Adrenal gland (tissue), 12 donors: ENCODE data around the gene SLC13A3. TPM values are rescaled to one million over a fixed set of nuclear protein-coding genes. Genes with fewer than 3 reads are reported as not detected.

Experiments used
- DNase-seq, 7 donors: peaks; one replicate each; pipeline ENCODE4 v3.0.0-alpha.2; 2019 to 2020
- H3K27ac ChIP-seq, 5 donors: fragments of 200-600 bp; sonication (generic) in 4 of 5; 1 replicate in 3 of 5; 2 replicates in 2 of 5; pipeline versions ENCODE4 v1.5.1 to v1.8.0; 2016 to 2020; ENCODE audit warnings: mild to moderate bottlenecking in 1 of 5
- H3K27me3 ChIP-seq: fragments of 200-600 bp; 2 replicates; pipeline ENCODE4 v1.8.0; 2021
- H3K36me3 ChIP-seq, 2 donors: fragments of 200-600 bp; replicated peaks in 1 of 2; 1 replicate in 1 of 2; 2 replicates in 1 of 2; pipeline versions ENCODE4 v1.5.1 to v1.8.0; 2018 to 2022
- H3K4me1 ChIP-seq, 2 donors: fragments of 200-600 bp; replicated peaks in 1 of 2; 1 replicate in 1 of 2; 2 replicates in 1 of 2; pipeline versions ENCODE4 v1.5.1 to v1.8.0; 2018 to 2021
- H3K4me3 ChIP-seq, 4 donors: fragments of 200-600 bp; sonication (generic) in 3 of 4; one replicate each; pipeline ENCODE4 v1.5.1; 2016 to 2018
- H3K9me3 ChIP-seq, 3 donors: fragments of 200-600 bp; sonication (generic) in 1 of 3; replicated peaks in 1 of 3; 1 replicate in 2 of 3; 2 replicates in 1 of 3; pipeline versions ENCODE4 v1.5.1 to v1.8.0; 2016 to 2021
- POLR2A ChIP-seq, 2 donors: fragments of 450-650 bp; IDR thresholded peaks; one replicate each; pipeline ENCODE4 v1.6.1; 2017; ENCODE audit warnings: antibody characterized with exemption in 2 of 2, mild to moderate bottlenecking in 2 of 2, moderate library complexity in 1 of 2
- WGBS, 4 donors: extraction: QIAGEN DNeasy Blood & Tissue Kit in 2 of 4; methylation state at CpG; one replicate each; pipeline versions ENCODE4 v1.1.5 to v1.1.7; 2013 to 2017; 5-methylcytosine and 5-hydroxymethylcytosine counted together
- intact Hi-C, 2 donors: fragments of 100-400 bp; cut with DNase I; formaldehyde crosslinking; loops; one replicate each; pipeline versions ENCODE4 v1.14.1 to v1.15.0; 2022 to 2023
- polyA plus RNA-seq, 3 donors: library from polyadenylated mRNA; stranded (reverse); fragments of 200-250 nt in 2 of 3; fragments of 350-450 nt in 1 of 3; fragmentation: Illumina TruSeq in 1 of 3; extraction: RNeasy Lipid Tissue Mini Kit (QIAGEN cat#74804) in 1 of 3; gene quantifications; one replicate each; pipeline ENCODE4 v1.2.3, GENCODE V29; 2013 to 2014
- total RNA-seq, 9 donors: library from RNA; depleted of rRNA in 4 of 9; stranded (reverse); fragments of >200 nt in 4 of 9; fragments of 120-200 nt in 1 of 9; fragmentation: NEBNext Ultra II Directional in 1 of 9; extraction: Animal tissue kit (Norgen Biotek cat#: 25700) in 1 of 9; gene quantifications; one replicate each; pipeline versions ENCODE4 v1.1.0 to v1.2.4, GENCODE V29; 2013 to 2023
- TF ChIP-seq, protein P1 (sequence below), 6 experiments: fragments of 450-650 bp in 4 of 6; fragments of 200-600 bp in 2 of 6; sonication (generic) in 1 of 6; IDR thresholded peaks; 1 replicate in 5 of 6; 2 replicates in 1 of 6; pipeline versions ENCODE4 v1.5.1 to v1.8.0; 2016 to 2021; ENCODE audit warnings: antibody characterized with exemption in 6 of 6, mild to moderate bottlenecking in 2 of 6, moderate library complexity in 1 of 6
- donor health status: healthy with polysubstance abuse.
- donor health status: Bipolar disorder and iron deficiency.
- donor health status: DM: yes; HTN: yes; CAD: no.
- donor health status: DM: no; HTN: no; CAD: no.
- donor health status: DM: no; HTN: no; CAD: no.
- donor health status: DM: yes; HTN: yes; CAD: no.

Gene SLC13A3
- total and polyA plus RNA-seq, 12 donors = 1.5 to 11.2 (median 3.9) TPM

DNA sequence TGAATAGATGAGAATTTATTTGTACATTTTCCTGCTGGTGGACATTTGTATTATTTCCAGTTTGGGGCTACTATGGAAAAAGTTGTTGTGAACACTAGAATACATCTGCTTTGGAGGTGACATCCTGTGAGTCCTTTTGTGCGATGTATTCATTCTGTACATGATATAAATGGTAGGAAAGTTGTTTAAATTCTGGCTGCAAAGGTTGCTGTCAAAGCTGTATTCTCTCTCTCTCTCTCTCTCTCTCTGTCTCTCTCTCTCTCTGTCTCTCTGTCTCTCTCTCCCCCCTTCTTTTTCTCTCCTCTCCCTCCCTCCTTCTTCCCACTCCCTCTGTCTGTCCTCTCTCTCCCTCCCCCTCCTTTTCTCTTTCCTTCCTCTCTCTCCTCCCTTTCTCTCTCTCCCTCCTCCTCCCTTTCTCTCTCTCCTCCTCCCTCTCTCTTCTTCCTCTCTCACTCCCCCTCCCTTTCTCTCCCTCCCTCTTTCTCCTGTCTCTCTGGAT, 25.3 kb downstream of the SLC13A3 start:
- intact Hi-C loops = no loop called here
- WGBS, 4 donors = 92 to 100% (median 95%) methylated on average over 1 of the region's 1 CpG
- TF ChIP-seq, protein P1, sequence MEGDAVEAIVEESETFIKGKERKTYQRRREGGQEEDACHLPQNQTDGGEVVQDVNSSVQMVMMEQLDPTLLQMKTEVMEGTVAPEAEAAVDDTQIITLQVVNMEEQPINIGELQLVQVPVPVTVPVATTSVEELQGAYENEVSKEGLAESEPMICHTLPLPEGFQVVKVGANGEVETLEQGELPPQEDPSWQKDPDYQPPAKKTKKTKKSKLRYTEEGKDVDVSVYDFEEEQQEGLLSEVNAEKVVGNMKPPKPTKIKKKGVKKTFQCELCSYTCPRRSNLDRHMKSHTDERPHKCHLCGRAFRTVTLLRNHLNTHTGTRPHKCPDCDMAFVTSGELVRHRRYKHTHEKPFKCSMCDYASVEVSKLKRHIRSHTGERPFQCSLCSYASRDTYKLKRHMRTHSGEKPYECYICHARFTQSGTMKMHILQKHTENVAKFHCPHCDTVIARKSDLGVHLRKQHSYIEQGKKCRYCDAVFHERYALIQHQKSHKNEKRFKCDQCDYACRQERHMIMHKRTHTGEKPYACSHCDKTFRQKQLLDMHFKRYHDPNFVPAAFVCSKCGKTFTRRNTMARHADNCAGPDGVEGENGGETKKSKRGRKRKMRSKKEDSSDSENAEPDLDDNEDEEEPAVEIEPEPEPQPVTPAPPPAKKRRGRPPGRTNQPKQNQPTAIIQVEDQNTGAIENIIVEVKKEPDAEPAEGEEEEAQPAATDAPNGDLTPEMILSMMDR (IDR thresholded peaks at IDR 0.05) = no peak
- no peak for TF ChIP-seq POLR2A (IDR thresholded peaks at IDR 0.05)

DNA sequence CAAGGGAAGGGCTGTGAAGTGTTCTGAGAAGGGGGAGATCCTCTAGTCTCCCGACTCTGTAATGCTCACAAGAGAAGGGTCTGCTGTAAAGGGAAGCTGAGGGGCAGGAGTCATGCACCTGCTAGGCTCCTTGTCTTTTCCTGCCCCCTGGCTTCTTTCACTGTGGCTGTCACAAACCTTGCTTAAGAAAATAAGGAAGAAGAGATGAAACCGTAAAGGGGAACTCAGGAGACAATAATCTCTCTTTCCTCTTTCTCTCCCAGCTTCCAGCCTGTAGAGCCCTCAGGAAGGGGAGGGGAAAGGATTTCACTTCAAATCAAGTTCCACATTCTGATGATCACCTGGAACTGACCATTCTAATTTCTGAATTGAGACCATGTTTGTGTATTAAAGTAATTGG, 26.3 kb downstream of the SLC13A3 start:
- Histone ChIP-seq H3K4me3 (no peak overlapping the region), H3K27ac (no peak overlapping the region), H3K9me3 (no peaks in the 10 kb centered on the region), H3K4me1 (no peaks in the 10 kb centered on the region), H3K36me3 (no peaks in the 10 kb centered on the region), H3K27me3 (no peaks in the 10 kb centered on the region)
- intact Hi-C loops = no loop called here
- no peak for DNase-seq
- TF ChIP-seq, protein P1 (IDR thresholded peaks at IDR 0.05) = no peak
- no peak for TF ChIP-seq POLR2A (IDR thresholded peaks at IDR 0.05)
- 73 to 84% (median 78%) methylated on average over 2 of the region's 2 CpGs for WGBS, 4 donors

More for the DNA sequence above, 25.3 kb downstream of the SLC13A3 start:
- no peak for DNase-seq
- H3K27ac ChIP-seq = no peak overlapping the region
- no peaks in the 10 kb centered on the region for H3K4me1 ChIP-seq
- no peaks in the 10 kb centered on the region for H3K36me3 ChIP-seq
- no peaks in the 10 kb centered on the region for H3K9me3 ChIP-seq
- H3K27me3 ChIP-seq = no peaks in the 10 kb centered on the region
- H3K4me3 ChIP-seq = no peak overlapping the region

DNA sequence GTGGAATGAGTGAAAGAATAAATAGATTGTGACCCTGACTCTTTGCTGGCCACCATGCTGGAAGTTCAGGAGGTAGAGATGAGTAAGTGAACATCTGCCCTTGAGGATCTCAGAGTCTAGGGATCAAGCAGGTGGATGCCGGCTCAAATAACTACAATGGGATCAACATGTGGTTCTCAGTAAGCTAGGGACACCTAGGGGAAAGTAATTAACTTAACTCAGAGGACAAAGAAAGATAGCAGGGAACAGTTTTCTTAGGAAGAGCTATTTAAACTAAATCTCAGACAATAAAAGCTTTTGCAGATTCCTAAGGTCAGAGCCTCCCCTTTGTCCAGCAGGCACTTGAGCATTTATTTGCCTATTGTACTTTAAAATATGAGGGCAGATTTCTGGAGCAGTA, 29.1 kb downstream of the SLC13A3 start:
- Histone ChIP-seq H3K9me3 (no peaks in the 10 kb centered on the region), H3K27ac (no peak overlapping the region), H3K4me1 (no peaks in the 10 kb centered on the region), H3K4me3 (no peak overlapping the region), H3K27me3 (no peaks in the 10 kb centered on the region), H3K36me3 (no peaks in the 10 kb centered on the region)
- no peak for TF ChIP-seq POLR2A (IDR thresholded peaks at IDR 0.05)
- TF ChIP-seq, protein P1 (IDR thresholded peaks at IDR 0.05) = no peak
- DNase-seq = no peak
- intact Hi-C loops = no loop called here
- WGBS, 4 donors = 21 to 38% (median 30%) methylated on average over 1 of the region's 1 CpG

DNA sequence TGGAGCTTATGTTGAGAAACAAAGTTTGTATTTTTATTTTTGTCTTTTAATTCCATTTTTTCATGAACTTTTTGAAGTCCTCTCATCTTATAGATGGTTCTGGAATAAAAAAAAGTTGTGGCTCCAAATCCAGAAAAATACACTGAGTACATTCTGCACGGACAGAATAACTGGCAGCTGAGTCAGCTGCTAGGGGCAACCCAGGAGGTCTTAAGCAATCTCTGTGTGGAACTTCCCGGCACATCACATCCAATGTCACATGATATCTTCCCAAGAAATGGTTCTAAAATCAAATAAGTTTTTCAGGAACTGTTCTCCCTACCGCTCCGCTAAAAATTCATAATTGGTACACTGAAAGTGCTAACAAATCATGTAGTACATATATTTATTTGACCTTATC, 29.8 kb downstream of the SLC13A3 start:
- Histone ChIP-seq H3K36me3 (no peaks in the 10 kb centered on the region), H3K4me1 (no peaks in the 10 kb centered on the region), H3K4me3 (no peak overlapping the region), H3K27ac (no peak overlapping the region), H3K9me3 (no peaks in the 10 kb centered on the region), H3K27me3 (no peaks in the 10 kb centered on the region)
- DNase-seq = peak in 1 of 7 donors; percentile 13
- intact Hi-C loops = no loop called here
- TF ChIP-seq, protein P1 (IDR thresholded peaks at IDR 0.05) = no peak
- TF ChIP-seq POLR2A (IDR thresholded peaks at IDR 0.05) = no peak
- 76 to 79% (median 76%) methylated on average over 4 of the region's 4 CpGs for WGBS, 4 donors
